Suprapubic skin (tissue), 4 donors: ENCODE results near the gene KRTAP10-7. TPM values are rescaled to one million over a fixed set of nuclear protein-coding genes. Genes with fewer than 3 reads are reported as not detected.

Experiments
- DNase-seq, 2 donors: peaks; one replicate each; pipeline ENCODE4 v3.0.0-alpha.2; 2019; ENCODE audit warnings: low spot score in 2 of 2
- H3K27ac ChIP-seq: fragments of 200-600 bp; sonication (generic); one replicate; pipeline ENCODE4 v1.5.1; 2019
- H3K27me3 ChIP-seq: fragments of 200-600 bp; sonication (generic); one replicate; pipeline ENCODE4 v1.5.1; 2019
- H3K36me3 ChIP-seq: fragments of 200-600 bp; sonication (generic); one replicate; pipeline ENCODE4 v1.5.1; 2019
- H3K4me1 ChIP-seq: fragments of 200-600 bp; sonication (generic); one replicate; pipeline ENCODE4 v1.5.1; 2019
- H3K4me3 ChIP-seq: fragments of 200-600 bp; sonication (generic); one replicate; pipeline ENCODE4 v1.5.1; 2019; ENCODE audit warnings: mild to moderate bottlenecking
- H3K9me3 ChIP-seq: fragments of 200-600 bp; sonication (generic); one replicate; pipeline ENCODE4 v1.5.1; 2019
- EP300 ChIP-seq: sonication (generic); formaldehyde crosslinking; IDR thresholded peaks from one replicate; pipeline ENCODE4 v1.6.1; 2017; ENCODE audit warnings: antibody characterized with exemption
- POLR2A ChIP-seq, 2 donors: fragments of 450-650 bp; IDR thresholded peaks; one replicate each; pipeline ENCODE4 v1.6.1; 2017; ENCODE audit warnings: antibody characterized with exemption in 2 of 2, mild to moderate bottlenecking in 2 of 2, moderate library complexity in 2 of 2
- POLR2AphosphoS5 ChIP-seq, 3 donors: sonication (generic); formaldehyde crosslinking; IDR thresholded peaks; one replicate each; pipeline ENCODE4 v1.6.1; 2017; ENCODE audit warnings: antibody characterized with exemption in 3 of 3
- WGBS: methylation state at CpG from one replicate; pipeline ENCODE4 v1.1.5; 2018; 5-methylcytosine and 5-hydroxymethylcytosine counted together
- total RNA-seq, 4 donors: library from RNA; depleted of rRNA; stranded (reverse); fragments of >200 nt; gene quantifications; one replicate each; pipeline ENCODE4 v1.1.0, GENCODE V29; 2016
- TF ChIP-seq, protein P1 (sequence below), 2 donors: fragments of 200-600 bp in 1 of 2; fragments of 450-650 bp in 1 of 2; sonication (generic) in 1 of 2; IDR thresholded peaks; one replicate each; pipeline ENCODE4 v1.5.1; 2016 to 2019; ENCODE audit warnings: antibody characterized with exemption in 2 of 2, mild to moderate bottlenecking in 1 of 2, moderate library complexity in 1 of 2

Gene KRTAP10-7
- total RNA-seq, 4 donors from 2014 or later = 3.7 to 12.9 (median 4.2) TPM; not detected in 1

DNA sequence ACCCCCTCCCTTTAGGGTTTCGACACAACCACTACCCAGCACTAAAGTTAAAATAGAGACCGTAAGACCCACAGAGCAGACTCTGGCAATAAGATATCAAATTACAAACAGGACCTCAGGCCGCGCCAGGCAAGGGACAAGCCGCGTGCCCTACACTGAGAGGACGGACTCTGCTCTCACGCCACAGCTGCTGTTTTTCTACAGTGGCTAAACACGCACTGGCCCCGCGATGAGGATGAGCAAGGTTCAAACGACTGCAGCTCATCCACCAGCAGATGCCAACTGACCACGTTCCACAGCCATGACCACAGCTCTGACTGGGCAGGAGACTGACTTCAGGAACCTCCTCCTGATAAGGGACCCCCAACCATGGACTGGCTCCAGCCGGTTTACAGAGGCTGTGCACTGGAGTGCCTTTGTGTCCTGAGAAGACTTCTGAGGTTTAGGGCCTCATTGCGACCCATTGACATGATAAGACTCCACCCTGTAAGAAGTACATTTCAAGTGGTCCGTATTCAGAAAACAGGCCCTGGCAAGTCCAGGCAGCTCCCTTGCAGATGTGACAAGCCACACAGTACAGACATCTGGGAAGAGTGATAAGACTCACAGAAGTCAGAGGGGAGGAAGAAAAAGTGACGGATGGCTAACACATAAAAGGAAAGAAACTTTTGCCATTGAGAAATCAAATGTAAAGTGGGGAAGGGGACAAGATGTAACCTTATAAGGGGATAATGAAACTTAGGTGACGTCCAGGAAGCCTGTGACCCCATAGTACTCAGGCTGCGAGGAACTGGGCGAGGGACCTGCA lies 6.6 kb upstream of the KRTAP10-7 start:
- Histone ChIP-seq H3K9me3 (no peaks in the 10 kb centered on the region), H3K27me3 (peaks cover 38% of the 10 kb centered on the region), H3K4me3 (no peak overlapping the region), H3K4me1 (peaks cover 10% of the 10 kb centered on the region), H3K27ac (no peak overlapping the region), H3K36me3 (no peaks in the 10 kb centered on the region)
- DNase-seq = peak in 1 of 2 donors; percentile 35
- TF ChIP-seq, protein P1, sequence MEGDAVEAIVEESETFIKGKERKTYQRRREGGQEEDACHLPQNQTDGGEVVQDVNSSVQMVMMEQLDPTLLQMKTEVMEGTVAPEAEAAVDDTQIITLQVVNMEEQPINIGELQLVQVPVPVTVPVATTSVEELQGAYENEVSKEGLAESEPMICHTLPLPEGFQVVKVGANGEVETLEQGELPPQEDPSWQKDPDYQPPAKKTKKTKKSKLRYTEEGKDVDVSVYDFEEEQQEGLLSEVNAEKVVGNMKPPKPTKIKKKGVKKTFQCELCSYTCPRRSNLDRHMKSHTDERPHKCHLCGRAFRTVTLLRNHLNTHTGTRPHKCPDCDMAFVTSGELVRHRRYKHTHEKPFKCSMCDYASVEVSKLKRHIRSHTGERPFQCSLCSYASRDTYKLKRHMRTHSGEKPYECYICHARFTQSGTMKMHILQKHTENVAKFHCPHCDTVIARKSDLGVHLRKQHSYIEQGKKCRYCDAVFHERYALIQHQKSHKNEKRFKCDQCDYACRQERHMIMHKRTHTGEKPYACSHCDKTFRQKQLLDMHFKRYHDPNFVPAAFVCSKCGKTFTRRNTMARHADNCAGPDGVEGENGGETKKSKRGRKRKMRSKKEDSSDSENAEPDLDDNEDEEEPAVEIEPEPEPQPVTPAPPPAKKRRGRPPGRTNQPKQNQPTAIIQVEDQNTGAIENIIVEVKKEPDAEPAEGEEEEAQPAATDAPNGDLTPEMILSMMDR (IDR thresholded peaks at IDR 0.05) = no peak
- TF ChIP-seq EP300 (no peak), POLR2AphosphoS5 (IDR thresholded peaks at IDR 0.05) (no peak), POLR2A (IDR thresholded peaks at IDR 0.05) (no peak)
- WGBS = 47% methylated on average over 17 of the region's 20 CpGs

DNA sequence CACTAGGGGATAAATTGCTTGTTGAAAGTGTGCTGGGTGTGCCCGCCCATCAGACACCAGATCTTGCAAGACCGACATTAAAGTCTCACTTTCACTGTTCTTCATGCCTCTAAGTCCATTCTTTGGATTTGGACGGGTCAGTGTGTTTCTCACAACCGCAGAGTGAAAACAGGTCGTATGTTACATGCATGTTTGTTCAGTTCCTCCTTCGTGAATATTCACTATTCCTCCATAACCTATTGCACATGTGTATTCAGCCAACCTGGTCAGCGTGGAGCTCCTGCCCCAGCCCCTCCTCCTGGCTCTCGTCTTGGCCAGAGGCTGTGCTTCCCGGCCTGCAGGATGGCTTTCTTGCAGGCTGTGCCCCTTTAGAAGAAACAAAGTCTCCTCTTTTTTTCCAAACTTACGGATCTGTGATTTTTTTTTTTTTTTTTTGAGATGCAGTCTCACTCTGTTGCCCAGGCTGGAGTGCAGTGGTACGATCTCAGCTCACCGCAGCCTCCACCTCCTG lies 5.9 kb upstream of the KRTAP10-7 start:
- Histone ChIP-seq H3K27ac (no peak overlapping the region), H3K4me3 (no peak overlapping the region), H3K36me3 (no peaks in the 10 kb centered on the region), H3K9me3 (no peaks in the 10 kb centered on the region), H3K4me1 (peaks cover 10% of the 10 kb centered on the region), H3K27me3 (peaks cover 38% of the 10 kb centered on the region)
- WGBS = 79% methylated on average over 12 of the region's 12 CpGs
- TF ChIP-seq EP300 (no peak), POLR2A (IDR thresholded peaks at IDR 0.05) (no peak), POLR2AphosphoS5 (IDR thresholded peaks at IDR 0.05) (no peak)
- TF ChIP-seq, protein P1 (IDR thresholded peaks at IDR 0.05) = no peak
- DNase-seq = peak in 1 of 2 donors; percentile 68

DNA sequence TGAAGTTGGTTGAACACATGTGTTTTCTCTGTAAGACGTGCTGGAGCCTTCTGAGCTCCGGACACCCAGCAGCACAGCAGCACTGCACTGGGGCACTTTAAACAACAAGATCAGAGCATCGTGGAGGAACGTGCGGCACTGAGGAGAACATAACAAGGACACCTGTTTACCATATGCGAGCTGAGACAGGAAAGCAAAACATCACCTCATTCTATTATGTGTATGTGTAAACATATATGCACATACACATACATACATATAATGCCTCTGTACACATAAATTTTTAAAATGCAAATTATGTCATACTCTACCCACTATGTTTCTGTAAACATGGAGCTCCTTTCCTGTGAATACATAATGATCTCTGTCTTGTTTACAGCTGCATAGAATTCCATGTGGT lies 4.9 kb upstream of the KRTAP10-7 start:
- H3K27ac ChIP-seq = no peak overlapping the region
- 71% methylated on average over 6 of the region's 6 CpGs for WGBS
- H3K9me3 ChIP-seq = no peaks in the 10 kb centered on the region
- H3K27me3 ChIP-seq = peaks cover 34% of the 10 kb centered on the region
- no peak overlapping the region for H3K4me3 ChIP-seq
- no peaks in the 10 kb centered on the region for H3K36me3 ChIP-seq
- TF ChIP-seq POLR2A (IDR thresholded peaks at IDR 0.05) (no peak), POLR2AphosphoS5 (IDR thresholded peaks at IDR 0.05) (no peak), EP300 (no peak)
- TF ChIP-seq, protein P1 (IDR thresholded peaks at IDR 0.05) = no peak
- peaks cover 10% of the 10 kb centered on the region for H3K4me1 ChIP-seq
- DNase-seq = no peak

DNA sequence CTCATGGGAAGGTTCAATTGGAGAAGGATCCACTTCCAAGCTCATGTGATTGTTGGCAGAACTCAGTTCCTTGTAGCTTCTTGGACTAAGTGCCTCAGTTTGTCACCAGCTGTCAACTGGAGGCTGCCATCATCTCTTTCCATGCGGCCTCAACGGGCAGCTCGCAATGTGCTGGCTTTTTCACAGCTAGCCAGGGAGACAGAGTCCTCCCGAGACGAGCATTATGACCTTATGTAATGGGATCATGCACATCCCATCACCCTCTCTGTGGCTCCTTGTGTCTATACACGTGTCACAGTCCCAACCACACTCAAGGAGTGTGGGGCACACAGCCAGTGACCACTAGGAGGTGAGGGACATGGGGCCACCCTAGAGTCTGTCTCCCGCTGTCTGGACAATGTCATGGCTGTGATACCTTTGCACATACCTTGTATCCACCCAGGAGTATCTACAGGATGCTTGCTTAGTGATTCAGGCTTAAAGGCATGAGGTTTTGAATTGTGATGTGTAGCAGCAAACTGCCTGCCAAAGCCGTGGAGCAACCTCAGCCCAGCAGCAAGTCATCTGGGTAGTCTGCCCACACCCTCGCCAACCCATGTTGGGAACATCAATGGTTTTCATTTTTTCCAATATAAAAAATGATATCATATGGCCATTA lies 4.2 kb upstream of the KRTAP10-7 start:
- Histone ChIP-seq H3K4me1 (peaks cover 10% of the 10 kb centered on the region), H3K27ac (no peak overlapping the region), H3K9me3 (no peaks in the 10 kb centered on the region), H3K36me3 (no peaks in the 10 kb centered on the region), H3K27me3 (peaks cover 29% of the 10 kb centered on the region), H3K4me3 (no peak overlapping the region)
- TF ChIP-seq, protein P1 (IDR thresholded peaks at IDR 0.05) = no peak
- TF ChIP-seq POLR2A (IDR thresholded peaks at IDR 0.05) = no peak
- DNase-seq = peak in 1 of 2 donors; percentile 43
- WGBS = 56% methylated on average over 4 of the region's 9 CpGs

DNA sequence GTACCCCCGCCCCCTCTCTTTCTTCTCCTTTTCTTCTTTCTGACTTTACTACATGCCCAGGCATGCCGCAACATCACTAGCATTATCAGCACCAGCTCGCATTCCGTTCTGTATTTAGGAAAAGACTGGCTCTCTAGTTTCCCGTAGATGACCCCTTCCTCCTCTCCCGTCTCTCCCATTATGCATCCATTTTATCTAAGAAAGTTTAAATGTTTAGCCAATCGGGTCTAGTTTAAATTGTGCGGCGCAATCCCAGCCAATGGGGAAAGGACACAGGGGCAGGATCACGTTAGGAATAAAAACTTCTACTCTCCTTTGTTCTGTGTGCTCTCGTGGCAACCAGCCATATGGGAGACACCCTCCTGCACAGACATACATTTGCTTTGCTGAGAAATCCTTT lies 2.3 kb upstream of the KRTAP10-7 start:
- no peak overlapping the region for H3K4me3 ChIP-seq
- no peaks in the 10 kb centered on the region for H3K36me3 ChIP-seq
- no peaks in the 10 kb centered on the region for H3K4me1 ChIP-seq
- DNase-seq = no peak
- TF ChIP-seq EP300 (no peak), POLR2AphosphoS5 (IDR thresholded peaks at IDR 0.05) (no peak), POLR2A (IDR thresholded peaks at IDR 0.05) (no peak)
- TF ChIP-seq, protein P1 (IDR thresholded peaks at IDR 0.05) = no peak
- H3K27ac ChIP-seq = no peak overlapping the region
- whole genome bisulfite sequencing = 82% methylated on average over 11 of the region's 11 CpGs
- no peaks in the 10 kb centered on the region for H3K9me3 ChIP-seq
- H3K27me3 ChIP-seq = peaks cover 36% of the 10 kb centered on the region
